Vagina (tissue), 2 donors: ENCODE measurements around the gene ZNF219.

Experiments used
- POLR2A ChIP-seq, 2 donors: fragments of 450-650 bp; IDR thresholded peaks; one replicate each; pipeline ENCODE4 v1.6.1; 2017; ENCODE audit warnings: antibody characterized with exemption in 2 of 2, mild to moderate bottlenecking in 2 of 2, moderate library complexity in 2 of 2
- TF ChIP-seq, protein P1 (sequence below), 3 experiments: fragments of 450-650 bp in 2 of 3; fragments of 200-600 bp in 1 of 3; sonication (generic) in 1 of 3; IDR thresholded peaks; one replicate each; pipeline ENCODE4 v1.5.1; 2017 to 2019; ENCODE audit warnings: antibody characterized with exemption in 3 of 3, mild to moderate bottlenecking in 2 of 3, moderate library complexity in 2 of 3

DNA sequence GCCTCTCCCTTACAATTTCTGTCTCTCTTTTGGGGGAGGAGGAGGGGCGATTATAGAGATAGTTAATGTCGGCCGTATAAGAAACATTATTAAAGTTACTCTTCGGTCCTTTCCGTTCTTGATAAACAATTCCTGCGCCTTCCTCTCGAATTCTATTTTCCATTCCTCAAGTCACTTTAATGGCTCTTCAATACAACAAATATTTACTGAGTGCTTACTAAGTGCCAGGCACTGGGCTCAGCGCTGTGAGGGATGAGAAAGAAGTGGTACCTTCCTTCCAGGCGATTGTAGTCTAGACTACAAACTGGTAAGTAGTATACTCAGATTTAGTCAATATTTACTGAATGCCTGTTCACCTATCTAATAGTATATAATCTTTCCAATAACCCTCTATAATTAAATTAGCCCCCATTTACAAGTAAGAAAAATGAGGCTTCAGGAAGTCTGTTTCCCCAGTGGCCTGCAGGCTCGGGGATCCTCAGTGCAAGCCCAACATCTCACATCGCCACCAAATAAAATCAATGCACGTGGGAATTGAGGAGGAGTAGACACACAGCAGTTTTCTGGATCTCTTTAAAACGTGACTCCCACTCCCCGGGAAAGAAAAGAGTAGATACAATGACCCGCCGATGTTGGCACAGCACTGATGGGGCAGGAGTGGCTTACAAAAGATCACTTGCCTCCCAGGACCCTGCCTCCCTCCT, 589 bp upstream of the ZNF219 start:
- TF ChIP-seq, protein P1, sequence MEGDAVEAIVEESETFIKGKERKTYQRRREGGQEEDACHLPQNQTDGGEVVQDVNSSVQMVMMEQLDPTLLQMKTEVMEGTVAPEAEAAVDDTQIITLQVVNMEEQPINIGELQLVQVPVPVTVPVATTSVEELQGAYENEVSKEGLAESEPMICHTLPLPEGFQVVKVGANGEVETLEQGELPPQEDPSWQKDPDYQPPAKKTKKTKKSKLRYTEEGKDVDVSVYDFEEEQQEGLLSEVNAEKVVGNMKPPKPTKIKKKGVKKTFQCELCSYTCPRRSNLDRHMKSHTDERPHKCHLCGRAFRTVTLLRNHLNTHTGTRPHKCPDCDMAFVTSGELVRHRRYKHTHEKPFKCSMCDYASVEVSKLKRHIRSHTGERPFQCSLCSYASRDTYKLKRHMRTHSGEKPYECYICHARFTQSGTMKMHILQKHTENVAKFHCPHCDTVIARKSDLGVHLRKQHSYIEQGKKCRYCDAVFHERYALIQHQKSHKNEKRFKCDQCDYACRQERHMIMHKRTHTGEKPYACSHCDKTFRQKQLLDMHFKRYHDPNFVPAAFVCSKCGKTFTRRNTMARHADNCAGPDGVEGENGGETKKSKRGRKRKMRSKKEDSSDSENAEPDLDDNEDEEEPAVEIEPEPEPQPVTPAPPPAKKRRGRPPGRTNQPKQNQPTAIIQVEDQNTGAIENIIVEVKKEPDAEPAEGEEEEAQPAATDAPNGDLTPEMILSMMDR (IDR thresholded peaks at IDR 0.05), result no peak
- TF ChIP-seq POLR2A (IDR thresholded peaks at IDR 0.05), result no peak
